ENCODE measurements around the gene STKLD1.
"Not testable (repeated sequence)": the region's sequence is repeated elsewhere in the genome, so short reads cannot be mapped to it uniquely, and the experiment has no call there.

STKLD1 gene

GRCh38 chr9:133334161-133334560, 42.0 kb upstream of the STKLD1 start:
- TF ChIP-seq SPI1 (IDR thresholded peaks at IDR 0.05; ENCODE audit: low read depth, low read length) (no peak), PAX5 (IDR thresholded peaks at IDR 0.05; ENCODE audit: insufficient read depth, low read length, severe bottlenecking) (no peak), POLR2AphosphoS5 (IDR thresholded peaks at IDR 0.05; ENCODE audit: low read depth, low read length) (no peak)
- FAIRE-seq: no peak
- no peak for DNase-seq (ENCODE audit: insufficient read length, low spot score)

GRCh38 chr9:133334888-133335287, 41.3 kb upstream of the STKLD1 start:
- not testable (repeated sequence) for DNase-seq (ENCODE audit: insufficient read length, low spot score); FAIRE-seq

GRCh38 chr9:133335924-133336811, 40.0 kb upstream of the STKLD1 start, which contains the start of gene SURF6:
Gene SURF6 (minus strand): TSS chr9:133336188. CDS start chr9:133336132, 56 bp downstream.
- FAIRE-seq (peak; percentile 99), DNase-seq (ENCODE audit: insufficient read length, low spot score) (peak; percentile 94)
- TF ChIP-seq POLR2A (IDR thresholded peaks at IDR 0.05; ENCODE audit: low read depth, low read length): peak; percentile 70
- peak; percentile 81 for TF ChIP-seq POLR2AphosphoS5 (IDR thresholded peaks at IDR 0.05; ENCODE audit: low read depth, low read length)
- no peak for TF ChIP-seq SPI1 (IDR thresholded peaks at IDR 0.05; ENCODE audit: low read depth, low read length)
- TF ChIP-seq POU2F2 (IDR thresholded peaks at IDR 0.05; ENCODE audit: low read depth, low read length): no peak; the same call in 1 of the 2 replicates
- peak; percentile 71 for TF ChIP-seq TAF1 (IDR thresholded peaks at IDR 0.05; ENCODE audit: low read depth, low read length)
- peak; percentile 59 for TF ChIP-seq PAX5 (IDR thresholded peaks at IDR 0.05; ENCODE audit: insufficient read depth, low read length, severe bottlenecking)

- DNase-seq (ENCODE audit: insufficient read length, low spot score) (no peak), FAIRE-seq (no peak)
- TF ChIP-seq POLR2A (IDR thresholded peaks at IDR 0.05; ENCODE audit: low read depth, low read length): no peak
- no peak for TF ChIP-seq POU2F2 (IDR thresholded peaks at IDR 0.05; ENCODE audit: low read depth, low read length)
- TF ChIP-seq POLR2AphosphoS5 (IDR thresholded peaks at IDR 0.05; ENCODE audit: low read depth, low read length): no peak
- no peak for TF ChIP-seq PAX5 (IDR thresholded peaks at IDR 0.05; ENCODE audit: insufficient read depth, low read length, severe bottlenecking)
- no peak for TF ChIP-seq SPI1 (IDR thresholded peaks at IDR 0.05; ENCODE audit: low read depth, low read length)
- TF ChIP-seq TAF1 (IDR thresholded peaks at IDR 0.05; ENCODE audit: low read depth, low read length): no peak
Observed at GRCh38 chr9:133339641-133340040, 36.5 kb upstream of the STKLD1 start.

GRCh38 chr9:133340256-133340655, 35.9 kb upstream of the STKLD1 start:
- 0 out of 2 replicates have a peak, but pooled peaks have one; percentile 30 for TF ChIP-seq POLR2AphosphoS5 (IDR thresholded peaks at IDR 0.05; ENCODE audit: low read depth, low read length)
- no peak for TF ChIP-seq TAF1 (IDR thresholded peaks at IDR 0.05; ENCODE audit: low read depth, low read length)
- peak; percentile 47 for TF ChIP-seq SPI1 (IDR thresholded peaks at IDR 0.05; ENCODE audit: low read depth, low read length)
- FAIRE-seq (peak; percentile 80), DNase-seq (ENCODE audit: insufficient read length, low spot score) (no peak)

- DNase-seq (ENCODE audit: insufficient read length, low spot score): no peak
- FAIRE-seq: no peak
- TF ChIP-seq TAF1 (IDR thresholded peaks at IDR 0.05; ENCODE audit: low read depth, low read length) (no peak), PAX5 (IDR thresholded peaks at IDR 0.05; ENCODE audit: insufficient read depth, low read length, severe bottlenecking) (no peak)
Observed at GRCh38 chr9:133340916-133341315, 35.2 kb upstream of the STKLD1 start.

GRCh38 chr9:133341369-133342068, 34.6 kb upstream of the STKLD1 start:
- FAIRE-seq: no peak
- DNase-seq (ENCODE audit: insufficient read length, low spot score): no peak
- TF ChIP-seq PAX5 (IDR thresholded peaks at IDR 0.05; ENCODE audit: insufficient read depth, low read length, severe bottlenecking) (no peak), POLR2A (IDR thresholded peaks at IDR 0.05; ENCODE audit: low read depth, low read length) (no peak), TAF1 (IDR thresholded peaks at IDR 0.05; ENCODE audit: low read depth, low read length) (no peak), POLR2AphosphoS5 (IDR thresholded peaks at IDR 0.05; ENCODE audit: low read depth, low read length) (no peak), POU2F2 (IDR thresholded peaks at IDR 0.05; ENCODE audit: low read depth, low read length) (no peak), SPI1 (IDR thresholded peaks at IDR 0.05; ENCODE audit: low read depth, low read length) (no peak)

- TF ChIP-seq SPI1 (IDR thresholded peaks at IDR 0.05; ENCODE audit: low read depth, low read length): no peak
- DNase-seq (ENCODE audit: insufficient read length, low spot score) (no peak), FAIRE-seq (no peak)
Observed at GRCh38 chr9:133342069-133342406, 34.1 kb upstream of the STKLD1 start.

GRCh38 chr9:133342570-133342969, 33.6 kb upstream of the STKLD1 start:
- TF ChIP-seq PAX5 (IDR thresholded peaks at IDR 0.05; ENCODE audit: insufficient read depth, low read length, severe bottlenecking) (no peak), POLR2A (IDR thresholded peaks at IDR 0.05; ENCODE audit: low read depth, low read length) (no peak), TAF1 (IDR thresholded peaks at IDR 0.05; ENCODE audit: low read depth, low read length) (no peak), POLR2AphosphoS5 (IDR thresholded peaks at IDR 0.05; ENCODE audit: low read depth, low read length) (no peak), SPI1 (IDR thresholded peaks at IDR 0.05; ENCODE audit: low read depth, low read length) (no peak), POU2F2 (IDR thresholded peaks at IDR 0.05; ENCODE audit: low read depth, low read length) (no peak)
- FAIRE-seq (no peak), DNase-seq (ENCODE audit: insufficient read length, low spot score) (no peak)

GRCh38 chr9:133344071-133344470, 32.1 kb upstream of the STKLD1 start:
- FAIRE-seq (no peak), DNase-seq (ENCODE audit: insufficient read length, low spot score) (no peak)
- TF ChIP-seq TAF1 (IDR thresholded peaks at IDR 0.05; ENCODE audit: low read depth, low read length): no peak
- TF ChIP-seq PAX5 (IDR thresholded peaks at IDR 0.05; ENCODE audit: insufficient read depth, low read length, severe bottlenecking): no peak
- TF ChIP-seq SPI1 (IDR thresholded peaks at IDR 0.05; ENCODE audit: low read depth, low read length): no peak
- TF ChIP-seq POLR2A (IDR thresholded peaks at IDR 0.05; ENCODE audit: low read depth, low read length): no peak

Data from GM12891 (cell line).